Activated effector memory CD4-positive, alpha-beta T cell treated with anti-CD3 and anti-CD28 coated beads, Interleukin-2, amount 50 U/mL, for 16 hours (primary cell): ENCODE results near the gene FBXL13.
"Not testable (repeated sequence)": the region's sequence is repeated elsewhere in the genome, so short reads cannot be mapped to it uniquely, and the experiment has no call there.

Experiments used
- DNase-seq: peaks from one replicate; pipeline ENCODE4 v3.0.0-alpha.2; 2020

Gene FBXL13

GRCh38 chr7:103020876-103021275, 53.7 kb downstream of the FBXL13 start:
- DNase-seq = not testable (repeated sequence)

GRCh38 chr7:103018295-103018694, 56.3 kb downstream of the FBXL13 start:
- not testable (repeated sequence) for DNase-seq

- no peak for DNase-seq
Observed at GRCh38 chr7:103011650-103012049, 62.9 kb downstream of the FBXL13 start.

GRCh38 chr7:103010211-103010610, 64.4 kb downstream of the FBXL13 start:
- no peak for DNase-seq

- DNase-seq = no peak
Observed at GRCh38 chr7:103009466-103010185, 65.0 kb downstream of the FBXL13 start.

GRCh38 chr7:103003004-103003403, 71.6 kb downstream of the FBXL13 start:
- no peak for DNase-seq

- DNase-seq = no peak
Observed at GRCh38 chr7:103001210-103001609, 73.4 kb downstream of the FBXL13 start.

- DNase-seq = no peak
Observed at GRCh38 chr7:102996957-102997356, 77.6 kb downstream of the FBXL13 start.

GRCh38 chr7:102995609-102996008, 79.0 kb downstream of the FBXL13 start:
- not testable (repeated sequence) for DNase-seq

GRCh38 chr7:102994567-102994966, 80.0 kb downstream of the FBXL13 start:
- DNase-seq = no peak

- DNase-seq = no peak
Observed at GRCh38 chr7:102993718-102994029, 80.9 kb downstream of the FBXL13 start.

- no peak for DNase-seq
Observed at GRCh38 chr7:102992938-102993717, 81.5 kb downstream of the FBXL13 start.

GRCh38 chr7:102992509-102992937, 82.1 kb downstream of the FBXL13 start:
- no peak for DNase-seq

GRCh38 chr7:102991540-102992214, 82.9 kb downstream of the FBXL13 start:
- DNase-seq = no peak

- DNase-seq = no peak
Observed at GRCh38 chr7:102991077-102991539, 83.5 kb downstream of the FBXL13 start.

GRCh38 chr7:102990642-102991041, 84.0 kb downstream of the FBXL13 start:
- DNase-seq = no peak

- no peak for DNase-seq
Observed at GRCh38 chr7:102988631-102989560, 85.7 kb downstream of the FBXL13 start.

GRCh38 chr7:102988088-102988487, 86.5 kb downstream of the FBXL13 start:
- no peak for DNase-seq

GRCh38 chr7:102985176-102985783, 89.3 kb downstream of the FBXL13 start:
- no peak for DNase-seq

GRCh38 chr7:102983602-102984001, 91.0 kb downstream of the FBXL13 start:
- no peak for DNase-seq

- no peak for DNase-seq
Observed at GRCh38 chr7:102982235-102982634, 92.4 kb downstream of the FBXL13 start.

- no peak for DNase-seq
Observed at GRCh38 chr7:102981451-102981850, 93.1 kb downstream of the FBXL13 start.
